K562 (cell line): ENCODE results near the gene COQ6. TPM values are rescaled to one million over a fixed set of nuclear protein-coding genes. Genes with fewer than 3 reads are reported as not detected.

ENCODE experiments used
- ATAC-seq: fragments of 200-7000 bp; cut with Tn5 transposase; 3 replicates; pipeline ENCODE4 v1.9.1; 2020; ENCODE audit warnings: moderate library complexity
- BruUV-seq: library from RNA; stranded (reverse); fragments of 400-500 nt; replicated peaks from 2 replicates; lab custom pipeline; 2021; lab: Mats Ljungman, UMichigan
- CTCF ChIA-PET: fragments of 300-600 bp; formaldehyde crosslinking; extraction: SDS; loops from one replicate; lab custom pipeline; 2021; ENCODE audit warnings: low intra/inter-chr PET ratio; lab: Yijun Ruan, JAX
- POLR2A ChIA-PET: fragments of 300-600, 350-650 bp; sonication (Branson Sonifier 250); formaldehyde crosslinking; extraction: SDS; loops from one replicate; lab custom pipeline; 2021; ENCODE audit warnings: antibody characterized with exemption, inconsistent platforms; lab: Yijun Ruan, JAX
- DNase-seq, 4 experiments: peaks; one replicate each; pipeline versions ENCODE4 v3.0.0 to v3.0.0-alpha.2; 2011 to 2018; ENCODE audit warnings: low spot score in 3 of 4, mixed read lengths in 3 of 4; ENCODE audit errors: extremely low read depth in 1 of 4
- FAIRE-seq: peaks from 2 replicates; lab custom pipeline; 2011; peaks lifted over from hg19 to GRCh38; lab: Jason Lieb, UNC
- H2AFZ ChIP-seq: 2 replicates; pipeline ENCODE4 v1.6.0; 2011; ENCODE audit warnings: low read depth, low read length, control low read depth, inconsistent platforms
- H3K27ac ChIP-seq: fragments of 200-600 bp; 3 replicates; pipeline ENCODE4 v1.8.0; 2011; ENCODE audit warnings: low read depth, mild to moderate bottlenecking, control low read depth, inconsistent platforms, low read length, moderate library complexity, mixed read lengths; ENCODE audit errors: extremely low read depth
- H3K27me3 ChIP-seq, 2 experiments: fragments of 300-600 bp in 1 of 2; 2 replicates in 1 of 2; 3 replicates in 1 of 2; pipeline versions ENCODE4 v1.6.0 to v1.8.0; 2011; ENCODE audit warnings: inconsistent platforms in 2 of 2, low read length in 2 of 2, mild to moderate bottlenecking in 1 of 2, mixed read lengths in 1 of 2, moderate library complexity in 1 of 2; ENCODE audit not compliant: control insufficient read depth in 2 of 2, insufficient read depth in 2 of 2
- H3K36me3 ChIP-seq: fragments of 300-600 bp; 3 replicates; pipeline ENCODE4 v1.8.0; 2011; ENCODE audit warnings: mild to moderate bottlenecking, low read length, inconsistent platforms; ENCODE audit not compliant: control insufficient read depth, insufficient read depth
- H3K4me1 ChIP-seq, 2 experiments: fragments of 200-600 bp in 1 of 2; replicated peaks in 1 of 2; 2 replicates in 1 of 2; 3 replicates in 1 of 2; pipeline versions ENCODE4 v1.5.1 to v1.8.0; 2011; ENCODE audit warnings: inconsistent platforms in 2 of 2, low read length in 2 of 2, mild to moderate bottlenecking in 1 of 2, mixed read lengths in 1 of 2, moderate library complexity in 1 of 2; ENCODE audit not compliant: control insufficient read depth in 2 of 2, insufficient read depth in 2 of 2
- H3K4me2 ChIP-seq: 2 replicates; pipeline ENCODE4 v1.6.1; 2011; ENCODE audit warnings: low read length, control low read depth, inconsistent platforms, mixed read lengths; ENCODE audit not compliant: insufficient read depth
- H3K4me3 ChIP-seq: fragments of 200-600 bp; sonication (generic), shearing (Covaris generic); 2 replicates; pipeline ENCODE4 v1.5.1; 2016; ENCODE audit warnings: control low read depth, inconsistent platforms
- H3K79me2 ChIP-seq: fragments of 200-600 bp; 3 replicates; pipeline ENCODE4 v1.8.0; 2011; ENCODE audit warnings: low read length, inconsistent platforms; ENCODE audit not compliant: control insufficient read depth, insufficient read depth
- H3K9ac ChIP-seq, 2 experiments: 2 replicates each; pipeline versions ENCODE4 v1.6.0 to v1.6.1; 2011; ENCODE audit warnings: low read depth in 2 of 2, low read length in 2 of 2, control low read depth in 1 of 2, inconsistent platforms in 1 of 2, mild to moderate bottlenecking in 1 of 2, mixed read lengths in 1 of 2; ENCODE audit not compliant: insufficient read depth in 1 of 2
- H3K9me1 ChIP-seq: one replicate; pipeline ENCODE4 v1.6.0; 2011; ENCODE audit warnings: inconsistent platforms, mild to moderate bottlenecking, low read length, moderate library complexity; ENCODE audit not compliant: control insufficient read depth, insufficient read depth
- H3K9me3 ChIP-seq: replicated peaks from 2 replicates; pipeline ENCODE4 v1.5.1; 2011; ENCODE audit warnings: low read depth, low read length, inconsistent platforms; ENCODE audit not compliant: control insufficient read depth, insufficient read depth
- H4K20me1 ChIP-seq: replicated peaks from 2 replicates; pipeline ENCODE4 v1.6.1; 2011; ENCODE audit warnings: low read length, inconsistent platforms, mixed read lengths; ENCODE audit not compliant: control insufficient read depth, insufficient read depth
- ADNP ChIP-seq: fragments of 200-800 bp; sonication (Bioruptor generic); IDR thresholded peaks from 2 replicates; pipeline ENCODE4 v1.6.1; 2016; ENCODE audit warnings: missing genetic modification characterization, missing compliant biosample characterization
- ARID2 ChIP-seq: fragments of 450-650 bp; IDR thresholded peaks from 2 replicates; pipeline ENCODE4 v1.6.1; 2017; ENCODE audit warnings: antibody characterized with exemption, mild to moderate bottlenecking
- ATF2 ChIP-seq: sonication (generic); formaldehyde crosslinking; IDR thresholded peaks from 2 replicates; pipeline ENCODE4 v1.8.1; 2022; ENCODE audit warnings: missing genetic modification reagents
- PTTG1 ChIP-seq: fragments of 450-650 bp; IDR thresholded peaks from 2 replicates; pipeline ENCODE4 v1.6.1; 2016; ENCODE audit warnings: low read depth, mild to moderate bottlenecking, missing genetic modification characterization, missing compliant biosample characterization
- SIRT6 ChIP-seq: IDR thresholded peaks from one replicate; pipeline ENCODE4 v1.6.1; 2012; ENCODE audit warnings: low read depth, mild to moderate bottlenecking, control low read depth, inconsistent platforms, low read length, moderate library complexity
- SP1 ChIP-seq: sonication (generic); formaldehyde crosslinking; IDR thresholded peaks from 2 replicates; pipeline ENCODE4 v1.8.1; 2022; ENCODE audit warnings: mild to moderate bottlenecking, missing genetic modification reagents
- TEAD4 ChIP-seq, 2 experiments: sonication (generic) in 1 of 2; formaldehyde crosslinking in 1 of 2; IDR thresholded peaks; 2 replicates each; pipeline versions ENCODE4 v1.6.1 to v1.8.0; 2012 to 2022; ENCODE audit warnings: borderline replicate concordance in 1 of 2, inconsistent platforms in 1 of 2, low read length in 1 of 2, mild to moderate bottlenecking in 1 of 2, missing genetic modification reagents in 1 of 2
- TFE3 ChIP-seq: fragments of 450-650 bp; formaldehyde crosslinking; IDR thresholded peaks from 2 replicates; pipeline ENCODE4 v1.4.0; 2020; ENCODE audit warnings: mild to moderate bottlenecking, mixed read lengths
- TOE1 ChIP-seq, 2 experiments: fragments of 450-650 bp in 1 of 2; sonication (generic) in 1 of 2; formaldehyde crosslinking in 1 of 2; IDR thresholded peaks; 2 replicates each; pipeline versions ENCODE4 v1.7.1 to v1.8.0; 2016 to 2022; ENCODE audit warnings: borderline replicate concordance in 2 of 2, mild to moderate bottlenecking in 2 of 2, antibody characterized with exemption in 1 of 2, inconsistent platforms in 1 of 2, low read depth in 1 of 2, missing genetic modification reagents in 1 of 2, moderate library complexity in 1 of 2
- ZEB2 ChIP-seq: fragments of 450-650 bp; IDR thresholded peaks from 2 replicates; pipeline ENCODE4 v1.6.1; 2016
- WGBS: fragments of 100-300 bp; shearing (Covaris generic); methylation state at CpG from one replicate; pipeline ENCODE4 v1.1.6; 2016; ENCODE audit warnings: low coverage, mixed read lengths; ENCODE audit not compliant: insufficient coverage; ENCODE audit errors: missing lambda C conversion rate; 5-methylcytosine and 5-hydroxymethylcytosine counted together
- in situ Hi-C: fragments of 300-500 bp; cut with MboI; formaldehyde crosslinking; loops from 4 replicates; pipeline ENCODE4 v1.15.0; 2018; ENCODE audit warnings: inconsistent platforms, mixed read lengths
- intact Hi-C: fragments of 100-400 bp; cut with micrococcal nuclease; formaldehyde crosslinking; loops from 2 replicates; pipeline ENCODE4 v1.14.2; 2022
- polyA plus RNA-seq, 8 experiments: library from polyadenylated mRNA; depleted of rRNA in 4 of 8; stranded (reverse) in 5 of 8; unstranded in 3 of 8; fragments of >200 nt; fragmentation: Nextera tagmentation in 2 of 8; fragmentation: Illumina TruSeq in 1 of 8; extraction: Ambion mirVana in 2 of 8; extraction: Trizol in 1 of 8; gene quantifications; 2 replicates each; pipeline versions ENCODE4 v1.2.1 to v1.2.3, GENCODE V29; 2011 to 2014; ENCODE audit warnings: inconsistent platforms in 1 of 8, missing spikeins in 1 of 8
- total RNA-seq, 7 experiments: library from RNA; depleted of rRNA in 6 of 7; stranded (reverse); fragments of >200 nt in 6 of 7; fragmentation: Illumina TruSeq in 2 of 7; extraction: Trizol in 2 of 7; gene quantifications; 2 replicates each; pipeline versions ENCODE4 v1.2.1 to v1.2.3, GENCODE V29; 2011 to 2021; ENCODE audit warnings: low replicate concordance in 1 of 7

COQ6 gene
- total and polyA plus RNA-seq, 9 of the 15 experiments (the other 6 are each of a cell fraction or from before 2014, with no cell fraction given) = 4.3 to 29.0 (median 11.7) TPM

GRCh38 chr14:73909681-73910080 lies 40.4 kb upstream of the COQ6 start (continued):
- TF ChIP-seq TFE3 (no peak), TOE1 (IDR thresholded peaks at IDR 0.05; ENCODE audit: borderline replicate concordance) (no peak), TOE1 (CRISPR knock-in tag; IDR thresholded peaks at IDR 0.05; ENCODE audit: borderline replicate concordance, low read depth) (no peak), ARID2 (no peak), SP1 (no peak), ADNP (tag) (no peak)

- no peak overlapping the region for H3K4me2 ChIP-seq
- no peaks in the 10 kb centered on the region for H3K9me3 ChIP-seq
- no peaks in the 10 kb centered on the region for H3K79me2 ChIP-seq
- ChIA-PET POLR2A (interaction anchor here (1.5 kb wide), 1 partner anchor 14 kb away, joined by 5 read pairs; no protein-coding TSS in a partner anchor), CTCF (no interaction called here)
- no peak overlapping the region for H3K4me3 ChIP-seq
- BruUV-seq = no TSS peak
- DNase-seq = no peak
- H3K27ac ChIP-seq = no peak overlapping the region
- FAIRE-seq = no peak
- intact Hi-C loops (no loop called here), in situ Hi-C loops (no loop called here)
- no peaks in the 10 kb centered on the region; a peak in 1 of 5 replicates for H3K4me1 ChIP-seq
- no peak overlapping the region for H2AFZ ChIP-seq
- no peaks in the 10 kb centered on the region for H3K9me1 ChIP-seq
- no peaks in the 10 kb centered on the region for H4K20me1 ChIP-seq
- no peak overlapping the region for H3K9ac ChIP-seq
- no peak for ATAC-seq
- no peaks in the 10 kb centered on the region for H3K27me3 ChIP-seq
- no peak for TF ChIP-seq ZEB2
- TF ChIP-seq SIRT6 = no peak
- no peak for TF ChIP-seq ATF2 (CRISPR knock-in tag)
- no peak for TF ChIP-seq TEAD4 (IDR thresholded peaks at IDR 0.05; ENCODE audit: low read length)
- TF ChIP-seq TEAD4 (CRISPR knock-in tag; IDR thresholded peaks at IDR 0.05; ENCODE audit: borderline replicate concordance) = no peak
- no peak for TF ChIP-seq PTTG1 (tag)
- TF ChIP-seq, all 486 proteins: peak for 0
- peaks cover 64% of the 10 kb centered on the region; the same call in 2 of the 3 replicates for H3K36me3 ChIP-seq
- 76% methylated on average over 3 of the region's 3 CpGs for WGBS
These were observed 36.8 kb upstream of the COQ6 start for GRCh38 chr14:73913256-73913655.
